ENCODE data around the gene MYBPC1.
"Not testable (repeated sequence)": the region's sequence is repeated elsewhere in the genome, so short reads cannot be mapped to it uniquely, and the experiment has no call there.

The MYBPC1 gene

GRCh38 chr12:101663298-101663697 lies 68.5 kb downstream of the MYBPC1 start:
- no peak overlapping the region for H3K27ac ChIP-seq (ENCODE audit: low read depth, low read length)
- H3K36me3 ChIP-seq (ENCODE audit: insufficient read depth, low read length) = no peaks in the 10 kb centered on the region
- H3K9ac ChIP-seq (ENCODE audit: low read length) = no peak overlapping the region
- H3K9me3 ChIP-seq (ENCODE audit: low read length) = no peaks in the 10 kb centered on the region
- H3K27me3 ChIP-seq (ENCODE audit: control insufficient read depth in 1 of 2, insufficient read depth in 2 of 2, low read length in 2 of 2) = no peaks in the 10 kb centered on the region
- no peaks in the 10 kb centered on the region for H3K4me1 ChIP-seq (ENCODE audit: insufficient read depth, low read length)
- H3K4me3 ChIP-seq (ENCODE audit: low read depth in 1 of 2, low read length in 2 of 2) = no peak overlapping the region

- Histone ChIP-seq H3K9me3 (ENCODE audit: low read length) (no peaks in the 10 kb centered on the region), H3K27ac (ENCODE audit: low read depth, low read length) (no peak overlapping the region), H3K27me3 (ENCODE audit: control insufficient read depth in 1 of 2, insufficient read depth in 2 of 2, low read length in 2 of 2) (no peaks in the 10 kb centered on the region), H3K4me3 (ENCODE audit: low read depth in 1 of 2, low read length in 2 of 2) (no peak overlapping the region), H3K36me3 (ENCODE audit: insufficient read depth, low read length) (no peaks in the 10 kb centered on the region), H3K4me1 (ENCODE audit: insufficient read depth, low read length) (no peaks in the 10 kb centered on the region), H3K9ac (ENCODE audit: low read length) (no peak overlapping the region)
Measured at GRCh38 chr12:101664992-101665391, 70.2 kb downstream of the MYBPC1 start.

- Histone ChIP-seq H3K4me3 (ENCODE audit: low read depth in 1 of 2, low read length in 2 of 2) (no peak overlapping the region), H3K27me3 (ENCODE audit: control insufficient read depth in 1 of 2, insufficient read depth in 2 of 2, low read length in 2 of 2) (no peaks in the 10 kb centered on the region), H3K9ac (ENCODE audit: low read length) (no peak overlapping the region), H3K36me3 (ENCODE audit: insufficient read depth, low read length) (no peaks in the 10 kb centered on the region), H3K27ac (ENCODE audit: low read depth, low read length) (no peak overlapping the region), H3K9me3 (ENCODE audit: low read length) (no peaks in the 10 kb centered on the region), H3K4me1 (ENCODE audit: insufficient read depth, low read length) (no peaks in the 10 kb centered on the region)
Measured at GRCh38 chr12:101666052-101666728, 71.4 kb downstream of the MYBPC1 start.

GRCh38 chr12:101667591-101667990 lies 72.8 kb downstream of the MYBPC1 start:
- H3K9ac ChIP-seq (ENCODE audit: low read length) = no peak overlapping the region
- no peaks in the 10 kb centered on the region for H3K4me1 ChIP-seq (ENCODE audit: insufficient read depth, low read length)
- H3K27me3 ChIP-seq (ENCODE audit: control insufficient read depth in 1 of 2, insufficient read depth in 2 of 2, low read length in 2 of 2) = no peaks in the 10 kb centered on the region
- no peaks in the 10 kb centered on the region for H3K9me3 ChIP-seq (ENCODE audit: low read length)
- H3K4me3 ChIP-seq (ENCODE audit: low read depth in 1 of 2, low read length in 2 of 2) = no peak overlapping the region
- H3K36me3 ChIP-seq (ENCODE audit: insufficient read depth, low read length) = no peaks in the 10 kb centered on the region
- H3K27ac ChIP-seq (ENCODE audit: low read depth, low read length) = no peak overlapping the region

GRCh38 chr12:101670007-101670671 lies 75.4 kb downstream of the MYBPC1 start:
- H3K36me3 ChIP-seq (ENCODE audit: insufficient read depth, low read length) = no peaks in the 10 kb centered on the region
- H3K9ac ChIP-seq (ENCODE audit: low read length) = no peak overlapping the region
- H3K4me1 ChIP-seq (ENCODE audit: insufficient read depth, low read length) = no peaks in the 10 kb centered on the region
- H3K4me3 ChIP-seq (ENCODE audit: low read depth in 1 of 2, low read length in 2 of 2) = no peak overlapping the region
- no peaks in the 10 kb centered on the region for H3K27me3 ChIP-seq (ENCODE audit: control insufficient read depth in 1 of 2, insufficient read depth in 2 of 2, low read length in 2 of 2)
- H3K27ac ChIP-seq (ENCODE audit: low read depth, low read length) = no peak overlapping the region
- no peaks in the 10 kb centered on the region for H3K9me3 ChIP-seq (ENCODE audit: low read length)

GRCh38 chr12:101671157-101671791 lies 76.5 kb downstream of the MYBPC1 start:
- Histone ChIP-seq H3K4me3 (ENCODE audit: low read depth in 1 of 2, low read length in 2 of 2) (no peak overlapping the region), H3K9me3 (ENCODE audit: low read length) (no peaks in the 10 kb centered on the region), H3K27ac (ENCODE audit: low read depth, low read length) (no peak overlapping the region), H3K27me3 (ENCODE audit: control insufficient read depth in 1 of 2, insufficient read depth in 2 of 2, low read length in 2 of 2) (no peaks in the 10 kb centered on the region), H3K36me3 (ENCODE audit: insufficient read depth, low read length) (no peaks in the 10 kb centered on the region), H3K4me1 (ENCODE audit: insufficient read depth, low read length) (no peaks in the 10 kb centered on the region), H3K9ac (ENCODE audit: low read length) (no peak overlapping the region)

GRCh38 chr12:101671833-101672232 lies 77.1 kb downstream of the MYBPC1 start:
- Histone ChIP-seq H3K9me3 (ENCODE audit: low read length) (no peaks in the 10 kb centered on the region), H3K27ac (ENCODE audit: low read depth, low read length) (no peak overlapping the region), H3K9ac (ENCODE audit: low read length) (no peak overlapping the region), H3K4me1 (ENCODE audit: insufficient read depth, low read length) (no peaks in the 10 kb centered on the region), H3K36me3 (ENCODE audit: insufficient read depth, low read length) (no peaks in the 10 kb centered on the region), H3K4me3 (ENCODE audit: low read depth in 1 of 2, low read length in 2 of 2) (no peak overlapping the region), H3K27me3 (ENCODE audit: control insufficient read depth in 1 of 2, insufficient read depth in 2 of 2, low read length in 2 of 2) (no peaks in the 10 kb centered on the region)

- H3K4me3 ChIP-seq (ENCODE audit: low read depth in 1 of 2, low read length in 2 of 2) = no peak overlapping the region
- no peaks in the 10 kb centered on the region for H3K9me3 ChIP-seq (ENCODE audit: low read length)
- no peaks in the 10 kb centered on the region for H3K27me3 ChIP-seq (ENCODE audit: control insufficient read depth in 1 of 2, insufficient read depth in 2 of 2, low read length in 2 of 2)
- H3K9ac ChIP-seq (ENCODE audit: low read length) = no peak overlapping the region
- no peaks in the 10 kb centered on the region for H3K4me1 ChIP-seq (ENCODE audit: insufficient read depth, low read length)
- H3K27ac ChIP-seq (ENCODE audit: low read depth, low read length) = no peak overlapping the region
- no peaks in the 10 kb centered on the region for H3K36me3 ChIP-seq (ENCODE audit: insufficient read depth, low read length)
Measured at GRCh38 chr12:101675555-101675954, 80.8 kb downstream of the MYBPC1 start.

- not testable (repeated sequence) for H3K4me3 ChIP-seq (ENCODE audit: low read depth in 1 of 2, low read length in 2 of 2); H3K36me3 ChIP-seq (ENCODE audit: insufficient read depth, low read length); H3K4me1 ChIP-seq (ENCODE audit: insufficient read depth, low read length); H3K9me3 ChIP-seq (ENCODE audit: low read length); H3K9ac ChIP-seq (ENCODE audit: low read length); H3K27ac ChIP-seq (ENCODE audit: low read depth, low read length); H3K27me3 ChIP-seq (ENCODE audit: control insufficient read depth in 1 of 2, insufficient read depth in 2 of 2, low read length in 2 of 2)
Measured at GRCh38 chr12:101676497-101676896, 81.7 kb downstream of the MYBPC1 start.

GRCh38 chr12:101678081-101678480 lies 83.3 kb downstream of the MYBPC1 start:
- Histone ChIP-seq H3K36me3 (ENCODE audit: insufficient read depth, low read length) (no peaks in the 10 kb centered on the region), H3K9ac (ENCODE audit: low read length) (no peak overlapping the region), H3K27ac (ENCODE audit: low read depth, low read length) (no peak overlapping the region), H3K4me1 (ENCODE audit: insufficient read depth, low read length) (no peaks in the 10 kb centered on the region), H3K27me3 (ENCODE audit: control insufficient read depth in 1 of 2, insufficient read depth in 2 of 2, low read length in 2 of 2) (no peaks in the 10 kb centered on the region), H3K9me3 (ENCODE audit: low read length) (no peaks in the 10 kb centered on the region), H3K4me3 (ENCODE audit: low read depth in 1 of 2, low read length in 2 of 2) (no peak overlapping the region)

- Histone ChIP-seq H3K4me1 (ENCODE audit: insufficient read depth, low read length) (no peaks in the 10 kb centered on the region), H3K4me3 (ENCODE audit: low read depth in 1 of 2, low read length in 2 of 2) (no peak overlapping the region), H3K27ac (ENCODE audit: low read depth, low read length) (no peak overlapping the region), H3K9ac (ENCODE audit: low read length) (no peak overlapping the region), H3K27me3 (ENCODE audit: control insufficient read depth in 1 of 2, insufficient read depth in 2 of 2, low read length in 2 of 2) (no peaks in the 10 kb centered on the region), H3K9me3 (ENCODE audit: low read length) (no peaks in the 10 kb centered on the region), H3K36me3 (ENCODE audit: insufficient read depth, low read length) (no peaks in the 10 kb centered on the region)
Measured at GRCh38 chr12:101680240-101680639, 85.5 kb downstream of the MYBPC1 start.

All from muscle layer of colon (tissue), 2 donors.